ENCODE results near the gene LRRC2.

Gene LRRC2

DNA sequence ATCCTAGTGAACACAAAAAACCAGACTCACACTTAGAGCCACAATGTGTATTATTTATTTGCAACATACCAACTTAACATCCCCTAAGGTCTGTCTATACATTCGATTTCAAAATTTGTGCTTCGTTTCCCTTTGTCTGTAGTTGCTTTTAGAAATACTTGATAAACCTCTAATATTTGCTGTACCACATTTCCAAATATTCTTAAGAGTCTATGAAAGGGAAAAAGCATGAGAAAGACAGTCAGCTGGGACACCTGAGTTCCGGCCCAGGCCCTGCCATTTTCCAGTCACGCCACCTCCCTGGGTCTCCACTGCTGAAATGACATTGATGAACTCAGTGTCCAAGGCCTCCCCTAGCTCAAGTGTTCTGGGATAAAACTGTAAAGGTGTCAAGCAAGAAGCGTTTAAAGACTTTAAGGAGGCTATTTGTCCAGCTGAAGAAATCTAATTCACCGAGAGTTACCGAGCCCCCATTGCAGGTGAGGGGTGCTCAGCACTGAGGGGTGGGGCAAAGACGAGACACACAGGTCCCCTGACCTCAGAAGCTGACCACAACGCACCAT is 26.6 kb downstream of the LRRC2 start:
- TF ChIP-seq CTCF (IDR thresholded peaks at IDR 0.05): no peak

DNA sequence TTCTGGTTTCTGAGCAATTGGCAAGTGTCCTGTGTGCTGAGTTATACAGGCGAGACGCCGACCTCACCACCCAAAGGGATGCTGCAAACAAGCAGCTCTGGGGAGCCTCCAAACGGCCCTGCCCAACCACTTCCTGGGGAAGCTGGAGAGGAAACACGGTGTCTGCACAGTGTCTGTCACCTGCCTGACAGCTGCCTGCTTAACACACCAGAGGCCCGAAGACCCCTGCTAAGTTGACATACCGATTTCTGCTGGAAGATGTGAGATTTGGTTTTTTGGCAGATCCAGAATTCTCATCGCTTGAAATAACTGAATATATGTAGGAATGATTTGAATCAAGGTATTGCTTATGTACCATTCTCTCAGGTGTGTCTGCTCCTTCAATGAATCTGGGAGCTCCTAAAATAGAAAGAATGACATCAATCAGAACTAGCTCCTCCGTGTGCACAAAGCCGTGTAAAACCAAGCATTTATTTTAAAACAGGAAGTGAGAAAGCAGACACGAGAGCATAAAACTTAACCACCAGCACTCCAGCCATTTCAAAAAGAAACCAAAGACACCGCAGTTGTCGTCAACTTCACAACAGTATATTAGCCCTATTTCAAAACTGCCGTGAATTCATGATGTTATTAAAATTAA is 27.2 kb downstream of the LRRC2 start:
- no peak for TF ChIP-seq CTCF (IDR thresholded peaks at IDR 0.05)

GRCh38 chr3:46537779-46538178 is 28.3 kb downstream of the LRRC2 start:
- TF ChIP-seq CTCF (IDR thresholded peaks at IDR 0.05): no peak

DNA sequence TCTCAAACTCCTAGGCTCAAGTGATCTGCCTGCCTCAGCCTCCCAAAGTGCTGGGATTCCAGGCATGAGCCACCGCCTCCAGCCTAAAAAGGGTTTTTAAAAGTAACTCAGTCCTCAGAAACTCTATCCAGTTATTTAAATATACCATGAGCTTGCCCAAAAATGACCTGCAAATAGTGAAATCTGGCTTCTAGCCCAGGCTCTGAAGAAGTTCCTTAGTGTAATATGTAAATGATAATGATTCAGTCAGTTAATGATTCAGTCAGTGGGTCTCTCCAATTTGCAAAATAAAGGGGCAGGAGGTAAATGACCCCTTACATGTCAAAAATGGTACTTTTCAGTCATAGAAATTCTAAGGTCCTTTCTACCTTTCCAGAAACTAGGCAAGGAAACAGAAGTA is 28.8 kb downstream of the LRRC2 start:
- no peak for TF ChIP-seq CTCF (IDR thresholded peaks at IDR 0.05)

DNA sequence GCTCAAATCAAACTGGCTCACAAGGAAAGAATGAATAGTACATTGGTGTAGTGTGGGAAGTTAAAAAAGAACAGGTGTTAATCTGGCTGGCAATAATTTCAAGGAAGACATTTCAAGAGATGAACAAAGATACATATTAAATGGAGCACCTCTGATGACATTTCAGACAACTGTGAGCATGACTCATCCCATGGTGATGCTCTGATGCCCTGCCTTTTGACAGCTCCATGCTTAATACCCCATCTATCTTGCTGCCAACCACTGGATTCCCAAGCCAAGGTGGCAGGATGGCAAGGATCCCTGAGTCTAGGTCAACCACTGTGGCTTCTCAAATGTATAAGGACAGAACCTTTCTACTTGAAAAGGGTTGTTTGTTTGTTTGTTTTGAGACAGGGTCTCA is 29.3 kb downstream of the LRRC2 start:
- no peak for TF ChIP-seq CTCF (IDR thresholded peaks at IDR 0.05)

DNA sequence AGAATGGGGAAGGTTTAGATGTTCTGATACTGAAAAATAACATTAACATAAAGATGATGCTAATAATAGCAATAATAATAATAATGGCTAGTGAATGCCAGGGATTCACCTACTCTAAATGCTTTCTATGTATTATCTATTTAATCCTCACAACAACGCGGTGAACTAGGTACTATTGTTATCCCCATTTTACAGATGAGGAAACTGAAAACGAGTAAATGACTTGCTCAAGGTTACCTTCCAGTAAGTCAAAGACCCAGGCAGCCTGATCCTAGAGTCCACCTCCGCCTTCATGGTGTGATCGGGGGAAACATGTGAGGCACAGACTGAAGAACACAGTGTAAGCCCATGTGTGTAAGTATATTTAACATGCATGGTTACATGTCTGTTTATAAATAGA is 30.4 kb downstream of the LRRC2 start:
- no peak for TF ChIP-seq CTCF (IDR thresholded peaks at IDR 0.05)

GRCh38 chr3:46533091-46533490 is 33.0 kb downstream of the LRRC2 start:
- no peak for TF ChIP-seq CTCF (IDR thresholded peaks at IDR 0.05)

GRCh38 chr3:46527239-46527638 is 38.9 kb downstream of the LRRC2 start:
- no peak for TF ChIP-seq CTCF (IDR thresholded peaks at IDR 0.05)

All from LNCAP (cell line).